HFFc6 (cell line): Measurements from ENCODE around the gene COL28A1. TPM values are rescaled to one million over a fixed set of nuclear protein-coding genes. Genes with fewer than 3 reads are reported as not detected.

Experiments
- DNase-seq: peaks from one replicate; pipeline ENCODE4 v3.0.0-alpha.2; 2018
- H3K27ac Mint-ChIP-seq: 2 replicates; pipeline ENCODE4 v1.8.0; 2020; ENCODE audit warnings: mild to moderate bottlenecking, mixed read lengths
- H3K27me3 Mint-ChIP-seq: 2 replicates; pipeline ENCODE4 v1.8.0; 2021; ENCODE audit warnings: mild to moderate bottlenecking, moderate library complexity, mixed read lengths; ENCODE audit not compliant: insufficient read depth
- H3K36me3 Mint-ChIP-seq: 2 replicates; pipeline ENCODE4 v1.8.0; 2021; ENCODE audit warnings: low read depth, mixed read lengths
- H3K4me1 Mint-ChIP-seq: 2 replicates; pipeline ENCODE4 v1.8.0; 2020; ENCODE audit warnings: low read depth, mixed read lengths
- H3K4me3 Mint-ChIP-seq: 2 replicates; pipeline ENCODE4 v1.8.0; 2020; ENCODE audit warnings: mild to moderate bottlenecking, moderate library complexity, mixed read lengths
- H3K9me3 Mint-ChIP-seq: 2 replicates; pipeline ENCODE4 v1.8.0; 2020; ENCODE audit warnings: mild to moderate bottlenecking, mixed read lengths
- total RNA-seq, 6 experiments: library from RNA; stranded (reverse); fragmentation: NEBNext Ultra II Directional; extraction: Animal tissue kit (Norgen Biotek cat#: 25700); gene quantifications; 2 replicates in 1 of 6; 3 replicates in 5 of 6; pipeline ENCODE4 v1.2.3, GENCODE V29; 2021
- TF ChIP-seq, protein P1 (sequence below): fragments of 200-600 bp; sonication (generic); IDR thresholded peaks from 2 replicates; pipeline ENCODE4 v1.5.0; 2021; ENCODE audit warnings: antibody characterized with exemption, mild to moderate bottlenecking

Gene COL28A1
- total RNA-seq, 6 experiments from 2014 or later: 0.07 to 0.14 TPM; not detected in 4

DNA sequence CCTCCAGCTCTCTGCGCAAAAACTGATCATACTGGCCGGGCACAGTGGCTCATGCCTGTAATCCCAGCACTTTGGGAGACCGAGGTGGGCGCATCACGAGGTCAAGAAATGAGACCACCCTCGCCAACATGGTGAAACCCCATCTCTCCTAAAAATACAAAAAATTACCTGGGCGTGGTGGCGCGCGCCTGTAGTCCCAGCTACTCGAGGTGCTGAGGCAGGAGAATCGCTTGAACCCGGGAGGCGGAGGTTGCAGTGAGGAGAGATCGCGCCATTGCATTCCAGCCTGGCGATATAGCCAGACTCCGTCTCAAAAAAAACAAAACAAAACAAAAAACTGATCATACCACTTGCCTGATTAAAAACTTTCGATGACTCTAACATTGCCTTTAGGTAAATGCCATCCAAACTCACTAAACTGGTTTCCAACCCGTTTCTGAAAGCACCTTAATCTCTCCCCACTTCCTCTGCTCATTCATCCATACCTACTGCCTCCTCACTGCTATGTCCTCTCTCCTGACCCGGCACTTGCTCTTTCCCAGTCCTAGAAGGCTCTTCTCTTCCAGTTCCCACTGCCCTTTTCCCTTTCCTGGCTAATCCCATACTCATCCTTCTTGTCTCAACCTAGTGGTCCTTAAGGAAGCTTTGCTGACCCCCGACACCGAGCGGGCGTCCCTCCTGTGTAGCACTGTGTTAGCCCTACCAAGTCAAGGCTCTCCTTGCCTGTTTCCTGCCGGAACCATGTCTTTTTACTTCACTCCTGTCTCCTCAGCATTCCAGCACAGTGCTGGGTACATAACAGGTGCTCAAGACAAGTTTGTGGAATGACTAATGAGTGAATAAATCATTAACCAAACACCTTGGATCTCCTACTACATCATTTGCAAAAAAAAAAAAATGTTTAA, 30.3 kb upstream of the COL28A1 start:
- Mint-ChIP-seq H3K36me3 (peaks cover 25% of the 10 kb centered on the region), H3K9me3 (no peaks in the 10 kb centered on the region; the same call in 1 of the 2 replicates), H3K27me3 (no peaks in the 10 kb centered on the region), H3K4me3 (no peak overlapping the region), H3K4me1 (peaks cover 29% of the 10 kb centered on the region), H3K27ac (no peak overlapping the region)
- DNase-seq: no peak
- TF ChIP-seq, protein P1, sequence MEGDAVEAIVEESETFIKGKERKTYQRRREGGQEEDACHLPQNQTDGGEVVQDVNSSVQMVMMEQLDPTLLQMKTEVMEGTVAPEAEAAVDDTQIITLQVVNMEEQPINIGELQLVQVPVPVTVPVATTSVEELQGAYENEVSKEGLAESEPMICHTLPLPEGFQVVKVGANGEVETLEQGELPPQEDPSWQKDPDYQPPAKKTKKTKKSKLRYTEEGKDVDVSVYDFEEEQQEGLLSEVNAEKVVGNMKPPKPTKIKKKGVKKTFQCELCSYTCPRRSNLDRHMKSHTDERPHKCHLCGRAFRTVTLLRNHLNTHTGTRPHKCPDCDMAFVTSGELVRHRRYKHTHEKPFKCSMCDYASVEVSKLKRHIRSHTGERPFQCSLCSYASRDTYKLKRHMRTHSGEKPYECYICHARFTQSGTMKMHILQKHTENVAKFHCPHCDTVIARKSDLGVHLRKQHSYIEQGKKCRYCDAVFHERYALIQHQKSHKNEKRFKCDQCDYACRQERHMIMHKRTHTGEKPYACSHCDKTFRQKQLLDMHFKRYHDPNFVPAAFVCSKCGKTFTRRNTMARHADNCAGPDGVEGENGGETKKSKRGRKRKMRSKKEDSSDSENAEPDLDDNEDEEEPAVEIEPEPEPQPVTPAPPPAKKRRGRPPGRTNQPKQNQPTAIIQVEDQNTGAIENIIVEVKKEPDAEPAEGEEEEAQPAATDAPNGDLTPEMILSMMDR: no peak

DNA sequence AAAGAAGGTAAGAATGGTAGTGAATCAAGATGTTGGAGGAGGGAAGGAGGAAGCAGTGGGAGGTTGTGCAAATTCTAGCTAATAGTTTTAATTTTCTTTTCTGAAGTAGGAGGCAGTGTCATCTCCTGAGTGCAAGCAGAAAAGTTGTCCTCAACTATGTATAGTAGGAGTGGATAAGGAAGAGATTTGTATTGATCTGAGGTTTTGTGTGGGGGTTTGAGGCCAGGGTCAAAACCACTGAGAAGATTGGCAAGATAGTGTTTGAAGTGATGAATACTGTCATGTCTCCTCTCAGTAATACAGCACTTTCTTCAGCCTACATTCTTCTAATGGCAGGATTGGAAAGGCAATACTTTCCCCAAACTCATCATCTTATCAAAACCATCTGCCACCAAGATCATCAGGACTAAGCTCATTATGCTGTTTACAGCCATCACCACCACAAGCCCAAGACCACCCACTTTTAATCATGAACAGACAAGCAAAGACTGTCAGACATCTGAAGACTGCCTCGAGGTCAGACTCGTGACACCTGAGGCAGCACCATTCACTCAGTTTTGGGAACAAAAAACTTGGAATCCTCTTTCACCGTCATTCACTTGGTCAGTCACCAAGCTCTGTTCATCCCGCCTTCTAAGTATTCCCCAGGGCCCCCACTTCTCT, 29.5 kb upstream of the COL28A1 start:
- no peaks in the 10 kb centered on the region for H3K27me3 Mint-ChIP-seq
- DNase-seq: no peak

GRCh38 chr7:7564323-7564780, 28.7 kb upstream of the COL28A1 start:
- Mint-ChIP-seq H3K27ac (no peak overlapping the region), H3K4me1 (peaks cover 18% of the 10 kb centered on the region), H3K9me3 (peaks cover 11% of the 10 kb centered on the region), H3K36me3 (peaks cover 21% of the 10 kb centered on the region), H3K27me3 (no peaks in the 10 kb centered on the region), H3K4me3 (no peak overlapping the region)
- peak; percentile 91 for DNase-seq
- TF ChIP-seq, protein P1: no peak

More for the DNA sequence above, 29.5 kb upstream of the COL28A1 start:
- Mint-ChIP-seq H3K27ac (no peak overlapping the region), H3K4me3 (no peak overlapping the region), H3K4me1 (peaks cover 26% of the 10 kb centered on the region), H3K9me3 (peaks cover 3% of the 10 kb centered on the region), H3K36me3 (peaks cover 21% of the 10 kb centered on the region)
- TF ChIP-seq, protein P1: no peak

DNA sequence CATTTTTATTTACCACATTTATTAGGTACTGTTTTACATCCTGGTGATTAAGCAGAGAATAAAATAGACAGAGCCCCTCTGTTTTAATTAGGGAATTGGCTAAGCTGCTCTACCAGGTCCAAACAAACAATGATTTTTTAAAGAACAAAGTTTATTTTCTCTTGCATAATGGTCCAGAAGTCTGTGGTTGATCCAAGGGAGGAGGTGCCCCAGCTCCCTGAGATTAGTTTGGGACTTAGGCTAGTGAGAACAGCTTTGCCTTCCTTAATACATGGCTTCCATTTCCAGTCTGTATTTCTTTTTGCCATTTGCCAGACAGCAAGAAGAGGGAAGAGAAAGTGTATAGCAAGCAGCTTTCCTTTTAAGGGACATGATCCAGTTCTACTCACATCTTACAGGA, 28.1 kb upstream of the COL28A1 start:
- no peaks in the 10 kb centered on the region for H3K27me3 Mint-ChIP-seq
- H3K36me3 Mint-ChIP-seq: peaks cover 21% of the 10 kb centered on the region
- peaks cover 17% of the 10 kb centered on the region for H3K9me3 Mint-ChIP-seq
- no peak overlapping the region for H3K4me3 Mint-ChIP-seq
- TF ChIP-seq, protein P1: no peak
- H3K27ac Mint-ChIP-seq: no peak overlapping the region
- H3K4me1 Mint-ChIP-seq: peaks cover 12% of the 10 kb centered on the region
- DNase-seq: no peak

DNA sequence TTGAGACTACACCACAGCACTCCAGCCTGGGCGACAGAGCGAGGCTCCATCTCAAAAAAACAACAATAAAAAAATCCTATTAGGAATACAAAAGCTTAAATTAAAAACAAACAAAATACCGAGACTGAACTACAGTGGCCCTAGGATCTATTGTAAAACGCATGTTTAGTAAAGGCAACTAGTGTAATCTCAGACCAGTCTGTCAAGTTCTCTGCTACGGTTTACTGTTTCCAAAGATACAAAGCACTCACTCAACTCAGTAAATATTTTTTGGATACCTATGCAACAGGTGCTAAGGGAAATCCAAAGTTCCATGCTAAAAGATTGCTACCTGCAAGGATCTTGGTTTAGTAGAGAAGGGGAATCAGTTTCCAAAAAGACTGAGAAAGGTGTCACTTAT, 27.6 kb upstream of the COL28A1 start:
- Mint-ChIP-seq H3K27ac (no peak overlapping the region), H3K4me1 (peaks cover 7% of the 10 kb centered on the region), H3K36me3 (peaks cover 22% of the 10 kb centered on the region), H3K4me3 (no peak overlapping the region), H3K27me3 (no peaks in the 10 kb centered on the region), H3K9me3 (peaks cover 22% of the 10 kb centered on the region)
- TF ChIP-seq, protein P1: no peak
- no peak for DNase-seq
